HepG2 (cell line): Measurements from ENCODE around the gene BRINP1. TPM values are rescaled to one million over a fixed set of nuclear protein-coding genes. Genes with fewer than 3 reads are reported as not detected.

Experiments used
- ATAC-seq: fragments of 200-7000 bp; cut with Tn5 transposase; 3 replicates; pipeline ENCODE4 v1.9.1; 2020; ENCODE audit warnings: mild to moderate bottlenecking, moderate library complexity
- BruUV-seq: library from RNA; stranded (reverse); fragments of 400-500 nt; replicated peaks from 2 replicates; lab custom pipeline; 2021; lab: Mats Ljungman, UMichigan
- CTCF ChIA-PET: fragments of 300-600 bp; formaldehyde crosslinking; extraction: SDS; loops from one replicate; lab custom pipeline; 2021; ENCODE audit warnings: low total read pairs, inconsistent platforms, low intra/inter-chr PET ratio; lab: Yijun Ruan, JAX
- POLR2A ChIA-PET: fragments of 350-600 bp; sonication (Branson Sonifier 250); formaldehyde crosslinking; loops from one replicate; lab custom pipeline; 2020; ENCODE audit warnings: antibody characterized with exemption, inconsistent platforms; lab: Yijun Ruan, JAX
- DNase-seq: peaks from one replicate; pipeline ENCODE4 v3.0.0-alpha.2; 2015; ENCODE audit warnings: low spot score
- FAIRE-seq: peaks from 3 replicates; lab custom pipeline; 2011; peaks lifted over from hg19 to GRCh38; lab: Jason Lieb, UNC
- H2AFZ ChIP-seq: one replicate; pipeline ENCODE4 v1.6.1; 2011; ENCODE audit warnings: low read length, inconsistent platforms
- H3K27ac ChIP-seq: fragments of 300-600 bp; 3 replicates; pipeline ENCODE4 v1.8.0; 2011; ENCODE audit warnings: mixed run types, mild to moderate bottlenecking, mixed read lengths, low read length, inconsistent platforms; ENCODE audit not compliant: insufficient read depth; ENCODE audit errors: extremely low read length
- H3K27me3 ChIP-seq, 2 experiments: fragments of 200-600 bp in 1 of 2; 2 replicates in 1 of 2; 3 replicates in 1 of 2; pipeline versions ENCODE4 v1.6.0 to v1.8.0; 2011; ENCODE audit warnings: low read length in 2 of 2, mild to moderate bottlenecking in 2 of 2, moderate library complexity in 2 of 2, inconsistent platforms in 1 of 2; ENCODE audit not compliant: insufficient read depth in 2 of 2, control insufficient read depth in 1 of 2
- H3K36me3 ChIP-seq, 2 experiments: fragments of 200-600 bp in 1 of 2; replicated peaks in 1 of 2; 2 replicates in 1 of 2; 3 replicates in 1 of 2; pipeline versions ENCODE4 v1.5.1 to v1.8.0; 2011; ENCODE audit warnings: low read length in 2 of 2, inconsistent platforms in 1 of 2; ENCODE audit not compliant: insufficient read depth in 2 of 2, control insufficient read depth in 1 of 2
- H3K4me1 ChIP-seq: 2 replicates; pipeline ENCODE4 v1.5.1; 2012; ENCODE audit warnings: low read length, inconsistent platforms; ENCODE audit not compliant: insufficient read depth
- H3K4me2 ChIP-seq: 2 replicates; pipeline ENCODE4 v1.6.0; 2011; ENCODE audit warnings: low read depth, low read length, inconsistent platforms
- H3K4me3 ChIP-seq, 3 experiments: fragments of 200-600 bp in 1 of 3; sonication (generic), shearing (Covaris generic) in 1 of 3; replicated peaks in 1 of 3; 2 replicates each; pipeline ENCODE4 v1.5.1; 2011 to 2016; ENCODE audit warnings: low read length in 3 of 3, inconsistent platforms in 2 of 3, low read depth in 2 of 3, mild to moderate bottlenecking in 2 of 3, control low read depth in 1 of 3, mixed read lengths in 1 of 3; ENCODE audit not compliant: insufficient read depth in 1 of 3
- H3K79me2 ChIP-seq: one replicate; pipeline ENCODE4 v1.6.1; 2011; ENCODE audit warnings: low read length, inconsistent platforms; ENCODE audit not compliant: insufficient read depth
- H3K9ac ChIP-seq: 2 replicates; pipeline ENCODE4 v1.6.0; 2011; ENCODE audit warnings: mild to moderate bottlenecking, low read depth, low read length, inconsistent platforms; ENCODE audit not compliant: insufficient read depth
- H3K9me3 ChIP-seq: 2 replicates; pipeline ENCODE4 v1.5.1; 2012; ENCODE audit warnings: mild to moderate bottlenecking, low read length
- H4K20me1 ChIP-seq: 2 replicates; pipeline ENCODE4 v1.6.0; 2011; ENCODE audit warnings: inconsistent platforms, mild to moderate bottlenecking, low read length, moderate library complexity; ENCODE audit not compliant: insufficient read depth
- CEBPG ChIP-seq: IDR thresholded peaks from 2 replicates; pipeline ENCODE4 v1.6.1; 2016
- ELK4 ChIP-seq: sonication (generic); formaldehyde crosslinking; IDR thresholded peaks from 2 replicates; pipeline ENCODE4 v1.9.0; 2021; ENCODE audit warnings: missing genetic modification reagents, borderline replicate concordance
- HNF1B ChIP-seq: sonication (generic); formaldehyde crosslinking; IDR thresholded peaks from 2 replicates; pipeline ENCODE4 v1.5.1; 2020; ENCODE audit warnings: mild to moderate bottlenecking, moderate library complexity, missing genetic modification reagents
- RELA ChIP-seq: sonication (generic); formaldehyde crosslinking; IDR thresholded peaks from 2 replicates; pipeline ENCODE4 v1.4.0; 2020; ENCODE audit warnings: missing genetic modification reagents
- SIX1 ChIP-seq: sonication (generic); formaldehyde crosslinking; IDR thresholded peaks from 2 replicates; pipeline ENCODE4 v1.4.0; 2020; ENCODE audit warnings: missing genetic modification reagents, borderline replicate concordance
- SNAPC4 ChIP-seq: sonication (generic); formaldehyde crosslinking; IDR thresholded peaks from 2 replicates; pipeline ENCODE4 v1.4.0; 2020; ENCODE audit warnings: mild to moderate bottlenecking, missing genetic modification reagents
- TCF7 ChIP-seq: sonication (generic); IDR thresholded peaks from 2 replicates; pipeline ENCODE4 v1.6.1; 2016; ENCODE audit warnings: antibody characterized with exemption, low read depth
- XBP1 ChIP-seq: sonication (generic); formaldehyde crosslinking; IDR thresholded peaks from 2 replicates; pipeline ENCODE4 v1.5.0; 2020; ENCODE audit warnings: missing genetic modification reagents
- ZFP82 ChIP-seq: sonication (generic); formaldehyde crosslinking; IDR thresholded peaks from 2 replicates; pipeline ENCODE4 v1.5.1; 2020; ENCODE audit warnings: mild to moderate bottlenecking, missing genetic modification reagents, borderline replicate concordance
- ZFX ChIP-seq: sonication (generic); formaldehyde crosslinking; IDR thresholded peaks from 2 replicates; pipeline ENCODE4 v1.4.0; 2020; ENCODE audit warnings: mild to moderate bottlenecking, low read depth, missing genetic modification reagents, moderate library complexity
- ZNF720 ChIP-seq: sonication (generic); formaldehyde crosslinking; IDR thresholded peaks from 2 replicates; pipeline ENCODE4 v1.4.0; 2020; ENCODE audit warnings: missing genetic modification reagents
- WGBS: methylation state at CpG from one replicate; pipeline ENCODE4 v1.1.6; 2017; ENCODE audit warnings: low lambda C conversion rate; 5-methylcytosine and 5-hydroxymethylcytosine counted together
- in situ Hi-C: cut with HindIII; loops from 2 replicates; pipeline ENCODE4 v1.10.0; 2017; ENCODE audit warnings: low pct_unique_long_range_greater_than_20kb; ENCODE audit not compliant: extremely low pct_ligation_motif_present
- intact Hi-C: fragments of 100-400 bp; cut with micrococcal nuclease; formaldehyde crosslinking; loops from one replicate; pipeline ENCODE4 v1.10.0; 2022; ENCODE audit not compliant: unreplicated experiment
- polyA plus RNA-seq, 8 experiments: library from polyadenylated mRNA; depleted of rRNA in 3 of 8; stranded (reverse) in 7 of 8; unstranded in 1 of 8; fragments of >200 nt; fragmentation: Illumina TruSeq in 4 of 8; extraction: Trizol in 4 of 8; gene quantifications; 2 replicates each; pipeline versions ENCODE4 v1.2.1 to v1.2.3, GENCODE V29; 2011 to 2016; ENCODE audit warnings: low read depth in 4 of 8, missing spikeins in 1 of 8, mixed read lengths in 1 of 8; ENCODE audit not compliant: insufficient read depth in 1 of 8
- total RNA-seq, 5 experiments: library from RNA; depleted of rRNA; stranded (reverse); fragments of >200 nt; fragmentation: Illumina TruSeq; extraction: Trizol; gene quantifications; 2 replicates each; pipeline ENCODE4 v1.2.3, GENCODE V29; 2016; ENCODE audit warnings: low read depth in 1 of 5

The BRINP1 gene
- total and polyA plus RNA-seq, 2 of the 13 experiments (the other 11 are each of a cell fraction or from before 2014, with no cell fraction given): not detected

DNA sequence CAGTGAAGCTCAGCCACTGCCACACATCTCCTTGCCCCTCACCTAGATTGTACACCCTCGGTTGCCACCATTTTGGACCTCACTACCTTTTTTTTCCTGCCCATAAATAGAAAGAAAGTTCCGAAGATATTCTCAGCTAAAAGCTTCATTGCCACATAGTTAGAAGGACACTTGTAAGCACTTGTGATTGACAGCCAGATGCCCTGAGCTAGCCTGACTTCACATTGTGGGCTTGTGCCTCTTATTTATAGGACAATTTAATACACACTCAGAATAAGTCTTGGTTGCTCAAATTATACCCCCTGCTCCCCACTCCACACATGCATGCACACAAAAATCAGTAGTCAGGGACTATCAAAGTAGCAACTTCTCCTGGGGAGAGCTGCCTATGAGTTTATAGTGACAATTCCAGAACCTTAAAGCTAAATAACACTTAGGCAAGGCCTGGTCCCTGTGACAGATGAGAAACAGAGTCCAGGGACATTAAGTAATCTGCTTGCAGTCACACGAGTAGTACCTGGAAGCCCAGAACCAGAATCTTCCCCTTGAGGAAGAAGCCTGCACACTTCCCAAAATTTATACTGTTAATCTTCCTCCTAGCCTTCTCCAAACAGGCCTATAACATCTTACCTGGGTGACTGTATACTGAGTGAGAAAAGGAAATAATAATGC is 184.8 kb downstream of the BRINP1 start:
- H3K9me3 ChIP-seq: peaks cover 25% of the 10 kb centered on the region
- TF ChIP-seq SNAPC4 (CRISPR knock-in tag): no peak
- no peak for TF ChIP-seq ZFX (CRISPR knock-in tag)
- no peak for TF ChIP-seq HNF1B
- no peak for TF ChIP-seq XBP1 (CRISPR knock-in tag)
- no peak for TF ChIP-seq ZNF720 (CRISPR knock-in tag)
- no peak for TF ChIP-seq ELK4 (CRISPR knock-in tag)
- no peak for TF ChIP-seq CEBPG (CRISPR knock-in tag)
- no peak for TF ChIP-seq ZFP82 (CRISPR knock-in tag)
- TF ChIP-seq SIX1: no peak
- TF ChIP-seq TCF7: no peak
- no peak for TF ChIP-seq RELA
- no peak overlapping the region for H3K4me2 ChIP-seq
- no peaks in the 10 kb centered on the region for H3K4me1 ChIP-seq
- no peaks in the 10 kb centered on the region for H4K20me1 ChIP-seq
- no TSS peak for BruUV-seq
- H3K36me3 ChIP-seq: no peaks in the 10 kb centered on the region
- WGBS: 2% methylated on average over 3 of the region's 3 CpGs
- no peaks in the 10 kb centered on the region for H3K79me2 ChIP-seq
- no peak for ATAC-seq
- no peaks in the 10 kb centered on the region for H3K27me3 ChIP-seq
- POLR2A ChIA-PET: no interaction called here
- FAIRE-seq: no peak
- no peak for DNase-seq
- intact Hi-C loops: no loop called here
- CTCF ChIA-PET: no interaction called here
- H3K4me3 ChIP-seq: no peak overlapping the region
- no peak overlapping the region for H3K9ac ChIP-seq
- H3K27ac ChIP-seq: no peak overlapping the region
- no peak overlapping the region for H2AFZ ChIP-seq
- in situ Hi-C loops: no loop called here
